IMR-90 (cell line): ENCODE data around the gene SLCO2B1.

Experiments
- BHLHE40 ChIP-seq: fragments of 150-350 bp; IDR thresholded peaks from 2 replicates; pipeline ENCODE4 v1.6.1; 2016; ENCODE audit warnings: mild to moderate bottlenecking, low read depth, low read length
- CTCF ChIP-seq: conservative IDR thresholded peaks from 2 replicates; pipeline ENCODE4 v1.5.1; 2012; ENCODE audit warnings: mild to moderate bottlenecking, low read depth, low read length, improper control_type of control experiment
- MXI1 ChIP-seq: IDR thresholded peaks from 2 replicates; pipeline ENCODE4 v1.6.1; 2012; ENCODE audit warnings: low read depth, mild to moderate bottlenecking, low read length, moderate library complexity, borderline replicate concordance
- POLR2A ChIP-seq: IDR thresholded peaks from 2 replicates; pipeline ENCODE4 v1.6.1; 2012; ENCODE audit warnings: mild to moderate bottlenecking, low read depth, low read length
- RAD21 ChIP-seq: IDR thresholded peaks from 2 replicates; pipeline ENCODE4 v1.6.1; 2012; ENCODE audit warnings: low read length, improper control_type of control experiment
- RFX5 ChIP-seq: IDR thresholded peaks from 2 replicates; pipeline ENCODE4 v1.8.0; 2012; ENCODE audit warnings: low read depth, mild to moderate bottlenecking, low read length, moderate library complexity

- TF ChIP-seq CTCF (no peak), RAD21 (no peak), POLR2A (no peak), MXI1 (no peak), RFX5 (no peak), BHLHE40 (no peak)
Measured at GRCh38 chr11:75238595-75239440, 87.9 kb downstream of the SLCO2B1 start.
